ENCODE data around the gene BAHD1. TPM values are rescaled to one million over a fixed set of nuclear protein-coding genes. Genes with fewer than 3 reads are reported as not detected.

Gene BAHD1
- total RNA-seq, result 5.6 and 5.8 TPM in 2 replicates

GRCh38 chr15:40440743-40441564, at the start of gene BAHD1:
Gene BAHD1 (plus strand): TSS chr15:40440953. CDS start chr15:40458465, 17,512 bp downstream.

GRCh38 chr15:40405501-40406381, 35.0 kb upstream of the BAHD1 start, which contains the start of gene IVD:
Gene IVD (plus strand): TSS chr15:40405795. CDS start chr15:40405828, 33 bp downstream.

GRCh38 chr15:40470423-40471104, 29.8 kb downstream of the BAHD1 start, which contains the start of gene CHST14:
Gene CHST14 (plus strand): TSS chr15:40470984. CDS start chr15:40471214, 230 bp downstream.

Other genes starting within 250 kb of the BAHD1 start
- not detected in 2 replicates for gene PAK6, start 201.9 kb upstream of the BAHD1 start, total RNA-seq
- gene ANKRD63, start 157.9 kb upstream of the BAHD1 start, total RNA-seq, result not detected in 2 replicates
- gene PLCB2, start 133.0 kb upstream of the BAHD1 start, total RNA-seq, result 3.9 and 7.8 TPM in 2 replicates
- 16.2 and 36.2 TPM in 2 replicates for gene INAFM2, start 117.3 kb upstream of the BAHD1 start, total RNA-seq
- gene CCDC9B, start 100.0 kb upstream of the BAHD1 start, total RNA-seq, result 19.5 and 28.4 TPM in 2 replicates
- not detected in 2 replicates for gene PHGR1, start 89.9 kb upstream of the BAHD1 start, total RNA-seq
- under 0.01 and 0.15 TPM in 2 replicates for gene DISP2, start 82.7 kb upstream of the BAHD1 start, total RNA-seq
- gene KNSTRN, start 58.2 kb upstream of the BAHD1 start, total RNA-seq, result 55.2 and 80.5 TPM in 2 replicates
- gene IVD, start 35.2 kb upstream of the BAHD1 start, total RNA-seq, result 43.2 and 70.2 TPM in 2 replicates
- gene CHST14, start 30.0 kb downstream of the BAHD1 start, total RNA-seq, result 10.7 and 12.2 TPM in 2 replicates
- 25.7 and 36.2 TPM in 2 replicates for gene CCDC32, start 124.1 kb downstream of the BAHD1 start, total RNA-seq
- gene RPUSD2, start 128.3 kb downstream of the BAHD1 start, total RNA-seq, result 17.5 and 19.0 TPM in 2 replicates
- gene KNL1, start 153.3 kb downstream of the BAHD1 start, total RNA-seq, result 18.5 and 24.8 TPM in 2 replicates

All from epithelial cell of umbilical artery (primary cell).